CD4-positive, alpha-beta memory T cell (primary cell): ENCODE results near the gene MAP4. TPM values are rescaled to one million over a fixed set of nuclear protein-coding genes. Genes with fewer than 3 reads are reported as not detected.

ENCODE experiments used
- CTCF ChIA-PET: fragments of 350-600 bp; sonication (Branson Sonifier 250); formaldehyde crosslinking; loops from one replicate; lab custom pipeline; 2021; ENCODE audit warnings: inconsistent platforms; ENCODE audit not compliant: partially characterized antibody; lab: Charles Lee
- POLR2A ChIA-PET: fragments of 350-600 bp; sonication (Branson Sonifier 250); formaldehyde crosslinking; loops from one replicate; lab custom pipeline; 2021; ENCODE audit not compliant: partially characterized antibody; lab: Charles Lee
- DNase-seq, 5 donors: peaks; one replicate each; pipeline versions ENCODE4 v3.0.0 to v3.0.0-alpha.2; 2020 to 2022; ENCODE audit warnings: mixed read lengths in 1 of 5
- H3K27ac ChIP-seq: one replicate; pipeline ENCODE4 v1.7.0; 2013; ENCODE audit warnings: low read depth, low read length
- H3K27me3 ChIP-seq: 2 replicates; pipeline ENCODE4 v1.7.0; 2013; ENCODE audit warnings: mild to moderate bottlenecking, low read length, moderate library complexity; ENCODE audit not compliant: insufficient read depth
- H3K36me3 ChIP-seq: 2 replicates; pipeline ENCODE4 v1.7.0; 2013; ENCODE audit warnings: mild to moderate bottlenecking, low read length, moderate library complexity; ENCODE audit not compliant: insufficient read depth
- H3K4me1 ChIP-seq: 2 replicates; pipeline ENCODE4 v1.7.0; 2013; ENCODE audit warnings: mild to moderate bottlenecking, low read length, moderate library complexity; ENCODE audit not compliant: insufficient read depth
- H3K4me3 ChIP-seq, 2 donors: one replicate each; pipeline ENCODE4 v1.7.0; 2013; ENCODE audit warnings: low read length in 2 of 2, mild to moderate bottlenecking in 1 of 2
- H3K9me3 ChIP-seq, 2 donors: one replicate each; pipeline ENCODE4 v1.7.0; 2013; ENCODE audit warnings: low read length in 2 of 2, control low read depth in 1 of 2; ENCODE audit not compliant: control insufficient read depth in 1 of 2
- H3K27ac Mint-ChIP-seq, 7 donors: one replicate each; pipeline ENCODE4 v1.8.0; 2020 to 2021; ENCODE audit warnings: mixed read lengths in 7 of 7, mild to moderate bottlenecking in 6 of 7, inconsistent platforms in 3 of 7, moderate library complexity in 3 of 7
- H3K27me3 Mint-ChIP-seq, 2 donors: one replicate each; pipeline ENCODE4 v1.8.0; 2020 to 2021; ENCODE audit warnings: mixed read lengths in 2 of 2
- H3K36me3 Mint-ChIP-seq, 2 donors: one replicate each; pipeline ENCODE4 v1.8.0; 2020 to 2021; ENCODE audit warnings: mixed read lengths in 2 of 2, inconsistent platforms in 1 of 2, mild to moderate bottlenecking in 1 of 2
- H3K4me1 Mint-ChIP-seq, 4 donors: one replicate each; pipeline ENCODE4 v1.8.0; 2020 to 2021; ENCODE audit warnings: mixed read lengths in 4 of 4, mild to moderate bottlenecking in 1 of 4
- H3K4me3 Mint-ChIP-seq, 8 donors: one replicate each; pipeline ENCODE4 v1.8.0; 2020 to 2021; ENCODE audit warnings: mixed read lengths in 8 of 8, mild to moderate bottlenecking in 7 of 8, moderate library complexity in 6 of 8, inconsistent platforms in 3 of 8
- H3K9me3 Mint-ChIP-seq, 8 donors: one replicate each; pipeline ENCODE4 v1.8.0; 2020 to 2021; ENCODE audit warnings: mixed read lengths in 8 of 8, mild to moderate bottlenecking in 5 of 8, inconsistent platforms in 3 of 8, moderate library complexity in 1 of 8
- intact Hi-C: fragments of 100-400 bp; cut with micrococcal nuclease; formaldehyde crosslinking; loops from one replicate; pipeline ENCODE4 v1.15.1; 2023
- polyA plus RNA-seq, 2 donors: library from polyadenylated mRNA; unstranded; fragments of 300-500 nt; fragmentation: Illumina TruSeq; gene quantifications; one replicate each; pipeline ENCODE4 v1.2.3, GENCODE V29; 2021
- total RNA-seq, 2 experiments: library from RNA; stranded (reverse); gene quantifications; one replicate each; pipeline ENCODE4 v1.2.3, GENCODE V29; 2021

MAP4 gene
- total and polyA plus RNA-seq, 4 experiments from 2014 or later: 4.4 to 72.6 (median 67.8) TPM

GRCh38 chr3:47877719-47878118, 138.5 kb downstream of the MAP4 start:
- intact Hi-C loops: no loop called here
- no peaks in the 10 kb centered on the region for H3K4me1 ChIP-seq
- ChIA-PET CTCF (no interaction called here), POLR2A (no interaction called here)
- no peak for DNase-seq
- H3K27ac ChIP-seq: no peak overlapping the region
- Mint-ChIP-seq H3K27ac (peak overlapping the region in 5 of 7 donors; percentile 52 to 89 (median 68)), H3K36me3 (peaks cover 16 to 20% of the 10 kb centered on the region in 2 donors), H3K4me1 (peaks cover 0 to 8% (median 2%) of the 10 kb centered on the region in 4 donors), H3K27me3 (no peaks in the 10 kb centered on the region), H3K4me3 (no peak overlapping the region), H3K9me3 (no peaks in the 10 kb centered on the region)
- no peak overlapping the region for H3K4me3 ChIP-seq
- H3K9me3 ChIP-seq: no peaks in the 10 kb centered on the region
- peaks cover 9% of the 10 kb centered on the region for H3K36me3 ChIP-seq
- no peaks in the 10 kb centered on the region for H3K27me3 ChIP-seq

- Mint-ChIP-seq H3K36me3 (peaks cover 16 to 23% of the 10 kb centered on the region in 2 donors), H3K4me3 (no peak overlapping the region), H3K9me3 (no peaks in the 10 kb centered on the region), H3K27me3 (no peaks in the 10 kb centered on the region), H3K27ac (peak overlapping the region in 6 of 7 donors; percentile 13 to 70 (median 58)), H3K4me1 (peaks cover 0 to 8% (median 2%) of the 10 kb centered on the region in 4 donors)
- Histone ChIP-seq H3K36me3 (peaks cover 9% of the 10 kb centered on the region), H3K27me3 (no peaks in the 10 kb centered on the region), H3K27ac (no peak overlapping the region), H3K9me3 (no peaks in the 10 kb centered on the region), H3K4me3 (no peak overlapping the region), H3K4me1 (no peaks in the 10 kb centered on the region)
- intact Hi-C loops: no loop called here
- no peak for DNase-seq
- POLR2A ChIA-PET: no interaction called here
- CTCF ChIA-PET: no interaction called here
These were observed 138.9 kb downstream of the MAP4 start for GRCh38 chr3:47877290-47877689.

DNA sequence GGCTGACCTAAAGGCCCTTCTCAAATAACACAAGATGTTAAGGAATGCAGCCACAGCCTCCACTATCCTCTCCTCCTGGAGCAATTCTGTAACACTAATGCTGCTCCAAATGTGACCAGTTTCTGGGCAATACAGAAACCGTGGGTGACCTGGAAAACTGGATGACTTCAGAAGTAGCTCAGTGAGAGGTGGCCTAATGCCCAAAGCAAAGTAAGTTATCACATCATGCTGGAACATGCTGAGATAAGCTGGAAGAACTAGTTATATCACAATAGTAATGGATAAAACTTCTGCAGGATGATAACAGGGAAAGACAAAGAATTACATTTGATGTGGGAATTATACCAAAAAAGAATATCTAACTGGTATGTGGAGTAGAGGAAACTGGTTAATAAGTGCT, 141.3 kb downstream of the MAP4 start:
- ChIA-PET CTCF (no interaction called here), POLR2A (no interaction called here)
- H3K27me3 Mint-ChIP-seq: no peaks in the 10 kb centered on the region
- H3K9me3 ChIP-seq: no peaks in the 10 kb centered on the region
- H3K36me3 ChIP-seq: peaks cover 29% of the 10 kb centered on the region
- DNase-seq: no peak
- H3K36me3 Mint-ChIP-seq: peaks cover 31 to 45% of the 10 kb centered on the region in 2 donors
- H3K27me3 ChIP-seq: no peaks in the 10 kb centered on the region
- H3K27ac ChIP-seq: no peak overlapping the region
- intact Hi-C loops: no loop called here
- H3K27ac Mint-ChIP-seq: peak overlapping the region in 2 of 7 donors; percentile 7 to 17
- H3K4me3 Mint-ChIP-seq: no peak overlapping the region
- H3K4me3 ChIP-seq: no peak overlapping the region
- no peaks in the 10 kb centered on the region for H3K9me3 Mint-ChIP-seq
- peaks cover 0 to 8% (median 2%) of the 10 kb centered on the region in 4 donors for H3K4me1 Mint-ChIP-seq
- no peaks in the 10 kb centered on the region for H3K4me1 ChIP-seq

GRCh38 chr3:47874438-47874837, 141.8 kb downstream of the MAP4 start:
- peaks cover 36 to 50% of the 10 kb centered on the region in 2 donors for H3K36me3 Mint-ChIP-seq
- Histone ChIP-seq H3K27me3 (no peaks in the 10 kb centered on the region), H3K36me3 (peaks cover 29% of the 10 kb centered on the region), H3K4me3 (no peak overlapping the region), H3K27ac (no peak overlapping the region), H3K4me1 (no peaks in the 10 kb centered on the region), H3K9me3 (no peaks in the 10 kb centered on the region)
- no peaks in the 10 kb centered on the region for H3K27me3 Mint-ChIP-seq
- CTCF ChIA-PET: interaction anchor here (1.1 kb wide), 1 partner anchor 38 kb away, joined by 3 read pairs; no protein-coding TSS in a partner anchor
- peaks cover 0 to 8% (median 2%) of the 10 kb centered on the region in 4 donors for H3K4me1 Mint-ChIP-seq
- POLR2A ChIA-PET: no interaction called here
- H3K4me3 Mint-ChIP-seq: no peak overlapping the region
- H3K27ac Mint-ChIP-seq: no peak overlapping the region
- no peak for DNase-seq
- intact Hi-C loops: no loop called here
- H3K9me3 Mint-ChIP-seq: no peaks in the 10 kb centered on the region

DNA sequence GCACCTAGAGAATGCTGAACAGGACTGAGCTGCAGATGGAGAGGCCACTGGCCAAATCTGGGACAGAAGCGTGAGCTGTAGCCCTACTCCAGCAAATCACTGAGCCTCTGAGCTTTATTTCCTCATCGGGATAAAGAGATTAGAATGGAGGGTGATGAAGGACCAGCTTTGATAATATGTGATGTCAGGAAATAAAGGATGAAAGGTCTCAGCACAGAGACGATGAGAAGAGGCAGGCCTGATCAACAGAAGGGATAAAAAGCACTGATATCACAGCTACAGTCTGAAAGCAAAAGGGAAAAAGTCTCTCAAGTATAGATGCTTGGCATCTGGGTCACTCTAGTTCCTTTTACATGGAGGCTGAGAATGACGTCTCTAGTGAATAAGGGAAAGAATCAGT, 143.3 kb downstream of the MAP4 start:
- Histone ChIP-seq H3K27me3 (no peaks in the 10 kb centered on the region), H3K4me3 (no peak overlapping the region), H3K36me3 (peaks cover 40% of the 10 kb centered on the region), H3K9me3 (no peaks in the 10 kb centered on the region), H3K4me1 (no peaks in the 10 kb centered on the region), H3K27ac (no peak overlapping the region)
- Mint-ChIP-seq H3K27ac (no peak overlapping the region), H3K27me3 (no peaks in the 10 kb centered on the region), H3K4me1 (peaks cover 0 to 5% (median 2%) of the 10 kb centered on the region in 4 donors), H3K4me3 (no peak overlapping the region), H3K36me3 (peaks cover 44 to 60% of the 10 kb centered on the region in 2 donors), H3K9me3 (no peaks in the 10 kb centered on the region)
- intact Hi-C loops: no loop called here
- CTCF ChIA-PET: no interaction called here
- POLR2A ChIA-PET: no interaction called here
- no peak for DNase-seq

DNA sequence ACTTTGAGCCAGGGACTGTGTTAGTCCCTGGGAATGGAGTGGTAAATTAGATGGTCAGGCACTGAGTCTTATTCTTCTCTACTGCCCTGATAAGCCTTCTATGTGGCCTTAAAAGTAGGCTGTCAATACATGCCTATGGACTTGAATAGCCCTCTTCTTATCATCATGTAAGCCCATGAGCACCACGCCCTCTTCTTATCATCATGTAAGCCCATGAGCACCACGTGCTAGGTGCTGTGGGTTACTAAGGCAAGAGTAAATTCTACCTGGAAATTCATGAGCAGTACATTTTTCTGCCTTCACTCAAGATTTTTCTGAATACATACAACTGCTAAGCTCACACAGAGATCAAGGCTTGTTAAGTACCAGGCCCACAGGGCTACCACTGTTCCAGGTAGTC, 144.8 kb downstream of the MAP4 start:
- intact Hi-C loops: no loop called here
- Mint-ChIP-seq H3K4me1 (no peaks in the 10 kb centered on the region), H3K9me3 (no peaks in the 10 kb centered on the region), H3K27me3 (no peaks in the 10 kb centered on the region), H3K36me3 (peaks cover 44 to 66% of the 10 kb centered on the region in 2 donors), H3K4me3 (no peak overlapping the region), H3K27ac (peak overlapping the region in 2 of 7 donors; percentile 12 to 63)
- Histone ChIP-seq H3K36me3 (peaks cover 46% of the 10 kb centered on the region), H3K27ac (no peak overlapping the region), H3K9me3 (no peaks in the 10 kb centered on the region), H3K4me1 (no peaks in the 10 kb centered on the region), H3K4me3 (no peak overlapping the region), H3K27me3 (no peaks in the 10 kb centered on the region)
- CTCF ChIA-PET: interaction anchor here (1.2 kb wide), 1 partner anchor 119 kb away, joined by 3 read pairs; no protein-coding TSS in a partner anchor
- POLR2A ChIA-PET: no interaction called here
- DNase-seq: no peak

DNA sequence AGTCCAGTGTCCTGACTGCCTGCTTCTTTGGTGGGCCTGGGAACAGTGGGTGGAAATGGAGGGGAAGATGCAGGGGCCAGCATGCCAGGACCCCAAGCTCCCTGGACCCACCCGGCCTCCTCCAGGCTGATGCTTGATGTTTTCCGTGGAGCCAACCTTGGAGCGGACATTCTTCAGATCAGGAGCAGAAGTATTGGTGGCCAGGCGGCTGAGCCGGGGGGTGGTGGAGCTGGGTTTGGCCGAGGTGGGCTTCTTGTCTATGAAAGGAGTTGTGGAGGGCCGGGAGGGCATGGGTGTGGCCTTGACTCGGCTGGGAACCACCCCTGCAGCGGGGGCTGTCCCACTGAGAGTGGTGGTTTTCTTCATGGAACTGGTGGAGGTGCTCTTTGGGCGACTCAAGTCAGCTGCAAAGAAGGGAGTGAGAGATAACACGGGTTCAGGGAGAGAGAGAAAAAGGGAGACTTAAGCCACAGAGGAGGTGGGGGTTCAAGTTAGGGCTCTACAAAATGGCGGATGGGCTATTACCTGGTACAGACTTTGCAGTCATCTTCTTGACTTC, 145.4 kb downstream of the MAP4 start:
- no peaks in the 10 kb centered on the region for H3K27me3 Mint-ChIP-seq
- peaks cover 50 to 69% of the 10 kb centered on the region in 2 donors for H3K36me3 Mint-ChIP-seq
- Histone ChIP-seq H3K4me3 (no peak overlapping the region), H3K9me3 (no peaks in the 10 kb centered on the region), H3K27me3 (no peaks in the 10 kb centered on the region), H3K4me1 (no peaks in the 10 kb centered on the region), H3K27ac (no peak overlapping the region), H3K36me3 (peaks cover 46% of the 10 kb centered on the region)
- no peaks in the 10 kb centered on the region for H3K4me1 Mint-ChIP-seq
- DNase-seq: no peak
- peak overlapping the region in 3 of 7 donors; percentile 17 to 42 (median 36) for H3K27ac Mint-ChIP-seq
- POLR2A ChIA-PET: no interaction called here
- H3K9me3 Mint-ChIP-seq: no peaks in the 10 kb centered on the region
- CTCF ChIA-PET: no interaction called here
- H3K4me3 Mint-ChIP-seq: no peak overlapping the region
- intact Hi-C loops: no loop called here
